HepG2 (cell line): ENCODE measurements around the gene TSSK3. TPM values are rescaled to one million over a fixed set of nuclear protein-coding genes. Genes with fewer than 3 reads are reported as not detected.
A peak's percentile ranks its signal among the peaks of the same experiment; 100 is the strongest.

Experiments
- CEBPZ ChIP-seq: IDR thresholded peaks from 2 replicates; pipeline ENCODE4 v1.6.1; 2012; ENCODE audit warnings: low read length, improper control_type of control experiment
- HMGXB3 ChIP-seq: sonication (generic); formaldehyde crosslinking; IDR thresholded peaks from 2 replicates; pipeline ENCODE4 v1.4.0; 2020; ENCODE audit warnings: missing genetic modification reagents, borderline replicate concordance
- HNRNPL ChIP-seq: fragments of 200-400 bp; formaldehyde crosslinking; IDR thresholded peaks from 2 replicates; pipeline ENCODE4 v1.6.1; 2017; ENCODE audit warnings: mild to moderate bottlenecking, low read depth, low read length
- MED13 ChIP-seq: sonication (generic); formaldehyde crosslinking; IDR thresholded peaks from 2 replicates; pipeline ENCODE4 v1.5.0; 2020; ENCODE audit warnings: missing genetic modification reagents
- NFAT5 ChIP-seq: sonication (generic); formaldehyde crosslinking; IDR thresholded peaks from 2 replicates; pipeline ENCODE4 v1.4.0; 2020; ENCODE audit warnings: missing genetic modification reagents
- NFYC ChIP-seq: IDR thresholded peaks from 2 replicates; pipeline ENCODE4 v1.6.1; 2016; ENCODE audit warnings: missing genetic modification reagents, missing compliant biosample characterization
- THAP11 ChIP-seq: IDR thresholded peaks from 2 replicates; pipeline ENCODE4 v1.6.1; 2016; ENCODE audit warnings: missing biosample characterization, missing genetic modification reagents
- ZBTB20 ChIP-seq: sonication (generic); formaldehyde crosslinking; IDR thresholded peaks from 2 replicates; pipeline ENCODE4 v1.8.1; 2023; ENCODE audit warnings: missing genetic modification reagents, low read depth, mild to moderate bottlenecking, borderline replicate concordance
- ZFP90 ChIP-seq: sonication (generic); formaldehyde crosslinking; IDR thresholded peaks from 2 replicates; pipeline ENCODE4 v1.8.0; 2022; ENCODE audit warnings: missing genetic modification reagents, mild to moderate bottlenecking, inconsistent platforms, borderline replicate concordance
- ZFP91 ChIP-seq: sonication (generic); formaldehyde crosslinking; IDR thresholded peaks from 2 replicates; pipeline ENCODE4 v1.9.0; 2022; ENCODE audit warnings: missing genetic modification reagents, mild to moderate bottlenecking, borderline replicate concordance
- ZNF251 ChIP-seq: sonication (generic); formaldehyde crosslinking; IDR thresholded peaks from 2 replicates; pipeline ENCODE4 v1.9.0; 2021; ENCODE audit warnings: mild to moderate bottlenecking, missing genetic modification reagents
- ZNF3 ChIP-seq: IDR thresholded peaks from 2 replicates; pipeline ENCODE4 v1.7.0; 2017; ENCODE audit warnings: inconsistent platforms
- ZNF350 ChIP-seq: sonication (generic); formaldehyde crosslinking; IDR thresholded peaks from 2 replicates; pipeline ENCODE4 v1.4.0; 2020; ENCODE audit warnings: mild to moderate bottlenecking, low read depth, missing genetic modification reagents, borderline replicate concordance
- ZNF460 ChIP-seq: sonication (generic); formaldehyde crosslinking; IDR thresholded peaks from 2 replicates; pipeline ENCODE4 v1.5.1; 2020; ENCODE audit warnings: missing genetic modification reagents, mild to moderate bottlenecking, borderline replicate concordance
- polyA plus RNA-seq, 8 experiments: library from polyadenylated mRNA; depleted of rRNA in 3 of 8; stranded (reverse) in 7 of 8; unstranded in 1 of 8; fragments of >200 nt; fragmentation: Illumina TruSeq in 4 of 8; extraction: Trizol in 4 of 8; gene quantifications; 2 replicates each; pipeline versions ENCODE4 v1.2.1 to v1.2.3, GENCODE V29; 2011 to 2016; ENCODE audit warnings: low read depth in 4 of 8, missing spikeins in 1 of 8, mixed read lengths in 1 of 8; ENCODE audit not compliant: insufficient read depth in 1 of 8
- total RNA-seq, 5 experiments: library from RNA; depleted of rRNA; stranded (reverse); fragments of >200 nt; fragmentation: Illumina TruSeq; extraction: Trizol; gene quantifications; 2 replicates each; pipeline ENCODE4 v1.2.3, GENCODE V29; 2016; ENCODE audit warnings: low read depth in 1 of 5

The TSSK3 gene
- total and polyA plus RNA-seq, 2 of the 13 experiments (the other 11 are each of a cell fraction or from before 2014, with no cell fraction given) = 1.0 to 1.1 TPM

GRCh38 chr1:32413507-32414185, 51.3 kb downstream of the TSSK3 start (continued):
- TF ChIP-seq CEBPZ (no peak), NFAT5 (no peak), ZFP90 (CRISPR knock-in tag) (no peak), ZFP91 (no peak; the same call in 1 of the 2 replicates), ZNF350 (CRISPR knock-in tag) (0 out of 2 replicates have a peak, but pooled peaks have one; percentile 17), HMGXB3 (CRISPR knock-in tag) (0 out of 2 replicates have a peak, but pooled peaks have one; percentile 49), ZNF460 (no peak), THAP11 (CRISPR knock-in tag) (peak; percentile 39; the same call in 1 of the 2 replicates), HNRNPL (no peak), ZBTB20 (no peak), ZNF251 (CRISPR knock-in tag) (no peak), NFYC (no peak), MED13 (CRISPR knock-in tag) (no peak), ZNF3 (CRISPR knock-in tag) (no peak)
